Suprapubic skin (tissue), 3 donors: ENCODE results near the gene TBC1D22A.

Experiments used
- EP300 ChIP-seq: sonication (generic); formaldehyde crosslinking; IDR thresholded peaks from one replicate; pipeline ENCODE4 v1.6.1; 2017; ENCODE audit warnings: antibody characterized with exemption
- POLR2A ChIP-seq, 2 donors: fragments of 450-650 bp; IDR thresholded peaks; one replicate each; pipeline ENCODE4 v1.6.1; 2017; ENCODE audit warnings: antibody characterized with exemption in 2 of 2, mild to moderate bottlenecking in 2 of 2, moderate library complexity in 2 of 2
- TF ChIP-seq, protein P1 (sequence below), 2 donors: fragments of 200-600 bp in 1 of 2; fragments of 450-650 bp in 1 of 2; sonication (generic) in 1 of 2; IDR thresholded peaks; one replicate each; pipeline ENCODE4 v1.5.1; 2016 to 2019; ENCODE audit warnings: antibody characterized with exemption in 2 of 2, mild to moderate bottlenecking in 1 of 2, moderate library complexity in 1 of 2

DNA sequence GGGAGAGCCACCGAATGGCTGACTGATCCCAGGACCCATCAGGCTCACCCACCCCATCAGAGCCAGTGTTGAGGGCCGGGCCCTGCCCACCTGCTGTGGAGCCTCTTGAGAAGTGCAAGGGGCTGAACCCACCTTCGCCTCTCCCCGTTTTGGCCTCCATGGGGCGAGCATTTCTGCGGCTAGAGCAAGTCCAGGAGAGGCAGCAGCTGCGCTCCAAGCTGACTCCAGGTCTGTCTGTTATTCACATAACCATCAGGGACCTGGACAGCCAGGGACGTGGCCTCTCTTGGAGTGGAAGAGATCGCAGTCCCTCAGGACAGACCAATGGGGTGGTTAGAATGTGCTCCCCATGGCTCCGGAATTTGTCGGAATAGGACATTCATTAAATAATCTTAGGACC lies 231.8 kb downstream of the TBC1D22A start:
- TF ChIP-seq, protein P1, sequence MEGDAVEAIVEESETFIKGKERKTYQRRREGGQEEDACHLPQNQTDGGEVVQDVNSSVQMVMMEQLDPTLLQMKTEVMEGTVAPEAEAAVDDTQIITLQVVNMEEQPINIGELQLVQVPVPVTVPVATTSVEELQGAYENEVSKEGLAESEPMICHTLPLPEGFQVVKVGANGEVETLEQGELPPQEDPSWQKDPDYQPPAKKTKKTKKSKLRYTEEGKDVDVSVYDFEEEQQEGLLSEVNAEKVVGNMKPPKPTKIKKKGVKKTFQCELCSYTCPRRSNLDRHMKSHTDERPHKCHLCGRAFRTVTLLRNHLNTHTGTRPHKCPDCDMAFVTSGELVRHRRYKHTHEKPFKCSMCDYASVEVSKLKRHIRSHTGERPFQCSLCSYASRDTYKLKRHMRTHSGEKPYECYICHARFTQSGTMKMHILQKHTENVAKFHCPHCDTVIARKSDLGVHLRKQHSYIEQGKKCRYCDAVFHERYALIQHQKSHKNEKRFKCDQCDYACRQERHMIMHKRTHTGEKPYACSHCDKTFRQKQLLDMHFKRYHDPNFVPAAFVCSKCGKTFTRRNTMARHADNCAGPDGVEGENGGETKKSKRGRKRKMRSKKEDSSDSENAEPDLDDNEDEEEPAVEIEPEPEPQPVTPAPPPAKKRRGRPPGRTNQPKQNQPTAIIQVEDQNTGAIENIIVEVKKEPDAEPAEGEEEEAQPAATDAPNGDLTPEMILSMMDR (IDR thresholded peaks at IDR 0.05) = no peak
- TF ChIP-seq POLR2A (IDR thresholded peaks at IDR 0.05) (no peak), EP300 (no peak)
